Fibroblast of the aortic adventitia (primary cell): ENCODE data around the gene IDI2. TPM values are rescaled to one million over a fixed set of nuclear protein-coding genes. Genes with fewer than 3 reads are reported as not detected.
"Not testable (repeated sequence)": the region's sequence is repeated elsewhere in the genome, so short reads cannot be mapped to it uniquely, and the experiment has no call there.

Experiments
- DNase-seq: peaks from one replicate; pipeline ENCODE4 v3.0.0-alpha.2; 2010; ENCODE audit warnings: low read depth
- H3K4me3 ChIP-seq: 2 replicates; pipeline ENCODE4 v1.5.1; 2011; ENCODE audit warnings: low read depth, mild to moderate bottlenecking, control low read depth, low read length, moderate library complexity
- CTCF ChIP-seq: IDR thresholded peaks from 2 replicates; pipeline ENCODE4 v1.5.1; 2011; ENCODE audit warnings: mild to moderate bottlenecking, low read length, control low read depth, inconsistent platforms; ENCODE audit not compliant: insufficient read depth
- total RNA-seq: library from RNA; depleted of rRNA; stranded (reverse); fragments of >200 nt; gene quantifications from 2 replicates; pipeline ENCODE4 v1.2.3, GENCODE V29; 2012; ENCODE audit warnings: low replicate concordance

IDI2 gene
- total RNA-seq, 1 donor, result not detected

- no peak overlapping the region for H3K4me3 ChIP-seq
- DNase-seq, result no peak
- TF ChIP-seq CTCF, result no peak
Measured at GRCh38 chr10:1010703-1011102, 15.0 kb downstream of the IDI2 start.

- H3K4me3 ChIP-seq, DNase-seq: not testable (repeated sequence)
Measured at GRCh38 chr10:1009947-1010346, 15.7 kb downstream of the IDI2 start.

GRCh38 chr10:1009071-1009494 lies 16.6 kb downstream of the IDI2 start:
- no peak for TF ChIP-seq CTCF
- no peak overlapping the region for H3K4me3 ChIP-seq
- no peak for DNase-seq

GRCh38 chr10:1007583-1007982 lies 18.1 kb downstream of the IDI2 start:
- TF ChIP-seq CTCF, result no peak
- DNase-seq, result no peak
- H3K4me3 ChIP-seq, result no peak overlapping the region

GRCh38 chr10:1006573-1006972 lies 19.1 kb downstream of the IDI2 start:
- no peak for DNase-seq
- TF ChIP-seq CTCF, result no peak
- no peak overlapping the region for H3K4me3 ChIP-seq

- DNase-seq, result no peak
- no peak for TF ChIP-seq CTCF
- H3K4me3 ChIP-seq, result no peak overlapping the region
Measured at GRCh38 chr10:1003884-1004670, 21.6 kb downstream of the IDI2 start.

GRCh38 chr10:1002425-1003006 lies 23.1 kb downstream of the IDI2 start:
- DNase-seq, result no peak
- no peak overlapping the region for H3K4me3 ChIP-seq
- no peak for TF ChIP-seq CTCF
